Right ventricle myocardium superior (tissue), 1 donor: ENCODE measurements around the gene HSPA4. TPM values are rescaled to one million over a fixed set of nuclear protein-coding genes. Genes with fewer than 3 reads are reported as not detected.
"Not testable (repeated sequence)": the region's sequence is repeated elsewhere in the genome, so short reads cannot be mapped to it uniquely, and the experiment has no call there.

Experiments used
- ATAC-seq: fragments of 200-7000 bp; cut with Tn5 transposase; one replicate; pipeline ENCODE4 v1.9.1; 2020; ENCODE audit warnings: mild to moderate bottlenecking; ENCODE audit not compliant: poor library complexity
- DNase-seq: peaks from one replicate; pipeline ENCODE4 v3.0.0-alpha.2; 2020
- intact Hi-C: fragments of 100-400 bp; cut with DNase I; formaldehyde crosslinking; loops from one replicate; pipeline ENCODE4 v1.11.2; 2022
- long read RNA-seq: library from polyadenylated mRNA; unstranded; transcript quantifications from one replicate; pipeline ENCODE4 v2.0.0, GENCODE V29; 2021
- total RNA-seq: library from RNA; stranded (reverse); fragmentation: NEBNext Ultra II Directional; extraction: Animal tissue kit (Norgen Biotek cat#: 25700); gene quantifications from one replicate; pipeline ENCODE4 v1.2.1, GENCODE V29; 2021
- donor health status: DM: no; HTN: yes; CAD: no; lungs with severe emphysema.

HSPA4 gene
- total RNA-seq, result 68.8 TPM
- long read RNA-seq, full-length matches to known transcripts, result 116 of 128 reads
- long read RNA-seq, partial matches to known transcripts, result 4 of 128 reads
- long read RNA-seq, other reads (novel, unspliced or antisense), result 8 of 128 reads

GRCh38 chr5:133051542-133052316 lies at the start of gene HSPA4:
TSS of gene HSPA4 (plus strand) at chr5:133052013. CDS start at chr5:133052251, 238 bp downstream.
- intact Hi-C loops, result loop anchor here (5.0 kb wide), 1 partner anchor 89 kb away; the partner anchor contains the start of gene AFF4
- DNase-seq, result peak; percentile 98
- ATAC-seq, result peak; percentile 95

- intact Hi-C loops, result no loop called here
- ATAC-seq, result no peak
Observed at GRCh38 chr5:133006653-133007052, 45.2 kb upstream of the HSPA4 start.

GRCh38 chr5:133008455-133008854 lies 43.4 kb upstream of the HSPA4 start:
- ATAC-seq, intact Hi-C loops: not testable (repeated sequence)

More at GRCh38 chr5:133006653-133007052, 45.2 kb upstream of the HSPA4 start:
- no peak for DNase-seq

GRCh38 chr5:133015466-133015865 lies 36.3 kb upstream of the HSPA4 start:
- ATAC-seq (no peak), DNase-seq (no peak)
- intact Hi-C loops, result no loop called here

More at GRCh38 chr5:133008455-133008854, 43.4 kb upstream of the HSPA4 start:
- DNase-seq, result not testable (repeated sequence)

- ATAC-seq, result no peak
- intact Hi-C loops, result no loop called here
- DNase-seq, result no peak
Observed at GRCh38 chr5:133017964-133018363, 33.8 kb upstream of the HSPA4 start.

- ATAC-seq, intact Hi-C loops, DNase-seq: not testable (repeated sequence)
Observed at GRCh38 chr5:133019471-133019870, 32.3 kb upstream of the HSPA4 start.

- ATAC-seq, result peak; percentile 100
- intact Hi-C loops, result no loop called here
- DNase-seq, result peak; percentile 96
Observed at GRCh38 chr5:133025804-133026663, 25.8 kb upstream of the HSPA4 start, which contains the start of gene ZCCHC10. TSS of gene ZCCHC10 (minus strand) at chr5:133026549. CDS start at chr5:133026537, 12 bp downstream.

- ATAC-seq (no peak), DNase-seq (no peak)
- intact Hi-C loops, result no loop called here
Observed at GRCh38 chr5:133026664-133027153, 25.1 kb upstream of the HSPA4 start.

GRCh38 chr5:133029416-133029815 lies 22.4 kb upstream of the HSPA4 start:
- DNase-seq, result no peak
- no peak for ATAC-seq
- intact Hi-C loops, result no loop called here

- intact Hi-C loops, result no loop called here
- no peak for ATAC-seq
Observed at GRCh38 chr5:133030343-133031005, 21.3 kb upstream of the HSPA4 start.

GRCh38 chr5:133032852-133033742 lies 18.7 kb upstream of the HSPA4 start:
- ATAC-seq, result no peak
- intact Hi-C loops, result no loop called here

More at GRCh38 chr5:133030343-133031005, 21.3 kb upstream of the HSPA4 start:
- DNase-seq, result no peak

GRCh38 chr5:133034064-133034463 lies 17.7 kb upstream of the HSPA4 start:
- no peak for DNase-seq

More at GRCh38 chr5:133032852-133033742, 18.7 kb upstream of the HSPA4 start:
- no peak for DNase-seq

GRCh38 chr5:133035224-133035623 lies 16.6 kb upstream of the HSPA4 start:
- DNase-seq (no peak), ATAC-seq (no peak)
- intact Hi-C loops, result no loop called here

More at GRCh38 chr5:133034064-133034463, 17.7 kb upstream of the HSPA4 start:
- no peak for ATAC-seq
- intact Hi-C loops, result no loop called here

- intact Hi-C loops, DNase-seq, ATAC-seq: not testable (repeated sequence)
Observed at GRCh38 chr5:133036677-133037076, 15.1 kb upstream of the HSPA4 start.

- intact Hi-C loops, result no loop called here
- DNase-seq, result no peak
- ATAC-seq, result no peak
Observed at GRCh38 chr5:133041157-133041784, 10.5 kb upstream of the HSPA4 start.

- intact Hi-C loops, result no loop called here
- ATAC-seq (no peak), DNase-seq (no peak)
Observed at GRCh38 chr5:133041910-133042309, 9.9 kb upstream of the HSPA4 start.

- ATAC-seq, DNase-seq, intact Hi-C loops: not testable (repeated sequence)
Observed at GRCh38 chr5:133046560-133046959, 5.3 kb upstream of the HSPA4 start.
